HEK293 (cell line): ENCODE measurements around the gene HMGCLL1.

Experiments
- CTCF ChIA-PET: fragments of 350-600 bp; formaldehyde crosslinking; extraction: SDS; loops from one replicate; lab custom pipeline; 2021; ENCODE audit warnings: antibody characterized with exemption; lab: Yijun Ruan, JAX
- POLR2A ChIA-PET: fragments of 300-600 bp; formaldehyde crosslinking; extraction: SDS; loops from one replicate; lab custom pipeline; 2020; ENCODE audit warnings: antibody characterized with exemption, inconsistent platforms; lab: Yijun Ruan, JAX
- H3K27ac ChIP-seq: fragments of 200-500 bp; sonication (Bioruptor generic); 2 replicates; pipeline ENCODE4 v1.5.1; 2014; ENCODE audit warnings: low read depth, low read length, control low read depth, inconsistent platforms; ENCODE audit errors: extremely low read depth
- H3K36me3 ChIP-seq, 2 experiments: fragments of 200-500 bp in 1 of 2; sonication (Bioruptor generic) in 1 of 2; 1 replicate in 1 of 2; 2 replicates in 1 of 2; pipeline ENCODE4 v1.5.1; 2014 to 2017; ENCODE audit warnings: inconsistent platforms in 2 of 2, low read length in 2 of 2; ENCODE audit not compliant: control insufficient read depth in 2 of 2, insufficient read depth in 1 of 2
- H3K4me1 ChIP-seq: fragments of 200-500 bp; sonication (Bioruptor generic); 2 replicates; pipeline ENCODE4 v1.5.1; 2014; ENCODE audit warnings: mild to moderate bottlenecking, low read length, inconsistent platforms; ENCODE audit not compliant: control insufficient read depth, insufficient read depth
- H3K4me3 ChIP-seq: 2 replicates; pipeline ENCODE4 v1.5.1; 2011; ENCODE audit warnings: low read depth, mild to moderate bottlenecking, control low read depth, low read length, moderate library complexity
- H3K9me3 ChIP-seq: fragments of 200-500 bp; sonication (Bioruptor generic); 2 replicates; pipeline ENCODE4 v1.5.1; 2014; ENCODE audit warnings: low read depth, low read length, inconsistent platforms; ENCODE audit not compliant: control insufficient read depth, insufficient read depth
- SP7 ChIP-seq: fragments of 450-650 bp; formaldehyde crosslinking; IDR thresholded peaks from 2 replicates; pipeline ENCODE4 v1.5.1; 2016; ENCODE audit warnings: missing biosample characterization, missing genetic modification characterization
- ZBTB21 ChIP-seq: fragments of 450-650 bp; formaldehyde crosslinking; IDR thresholded peaks from 2 replicates; pipeline ENCODE4 v1.5.1; 2017; ENCODE audit warnings: missing biosample characterization, missing genetic modification characterization
- ZFP37 ChIP-seq: fragments of 450-650 bp; formaldehyde crosslinking; IDR thresholded peaks from 2 replicates; pipeline ENCODE4 v1.5.1; 2016; ENCODE audit warnings: missing biosample characterization, missing genetic modification characterization
- ZFP69B ChIP-seq: fragments of 450-650 bp; formaldehyde crosslinking; IDR thresholded peaks from 2 replicates; pipeline ENCODE4 v1.5.1; 2016; ENCODE audit warnings: missing biosample characterization, missing genetic modification characterization
- ZNF184 ChIP-seq: fragments of 450-650 bp; IDR thresholded peaks from 2 replicates; pipeline ENCODE4 v1.5.1; 2018; ENCODE audit warnings: missing biosample characterization, mild to moderate bottlenecking, missing genetic modification characterization
- ZNF394 ChIP-seq: fragments of 450-650 bp; formaldehyde crosslinking; IDR thresholded peaks from 2 replicates; pipeline ENCODE4 v1.5.1; 2016; ENCODE audit warnings: missing biosample characterization, missing genetic modification characterization, mild to moderate bottlenecking, moderate library complexity, borderline replicate concordance
- ZNF510 ChIP-seq: fragments of 450-650 bp; formaldehyde crosslinking; IDR thresholded peaks from 2 replicates; pipeline ENCODE4 v1.5.1; 2018; ENCODE audit warnings: mild to moderate bottlenecking, missing genetic modification characterization, missing biosample characterization; ENCODE audit not compliant: insufficient replicate concordance
- ZNF585B ChIP-seq: fragments of 450-650 bp; formaldehyde crosslinking; IDR thresholded peaks from 2 replicates; pipeline ENCODE4 v1.5.1; 2016; ENCODE audit warnings: missing biosample characterization, missing genetic modification characterization
- ZNF624 ChIP-seq: fragments of 450-650 bp; formaldehyde crosslinking; IDR thresholded peaks from 2 replicates; pipeline ENCODE4 v1.5.1; 2017; ENCODE audit warnings: missing biosample characterization, missing genetic modification characterization
- ZSCAN23 ChIP-seq: fragments of 450-650 bp; formaldehyde crosslinking; IDR thresholded peaks from 2 replicates; pipeline ENCODE4 v1.5.1; 2016; ENCODE audit warnings: missing biosample characterization, missing genetic modification characterization
- TF ChIP-seq, protein P1 (sequence below): fragments of 450-650 bp; IDR thresholded peaks from 2 replicates; pipeline ENCODE4 v1.5.1; 2018; ENCODE audit warnings: missing biosample characterization, missing genetic modification characterization
- TF ChIP-seq, protein P2 (sequence below): fragments of 450-650 bp; formaldehyde crosslinking; IDR thresholded peaks from 2 replicates; pipeline ENCODE4 v1.5.1; 2016; ENCODE audit warnings: missing biosample characterization, missing genetic modification characterization
- TF ChIP-seq, protein P3 (sequence below): fragments of 450-650 bp; IDR thresholded peaks from 2 replicates; pipeline ENCODE4 v1.5.1; 2018; ENCODE audit warnings: missing biosample characterization, mild to moderate bottlenecking, missing genetic modification characterization
- TF ChIP-seq, protein P4 (sequence below): fragments of 450-650 bp; formaldehyde crosslinking; IDR thresholded peaks from 2 replicates; pipeline ENCODE4 v1.5.1; 2016; ENCODE audit warnings: missing biosample characterization, missing genetic modification characterization, low read depth
- TF ChIP-seq, protein P5 (sequence below): fragments of 450-650 bp; formaldehyde crosslinking; IDR thresholded peaks from 2 replicates; pipeline ENCODE4 v1.5.1; 2016; ENCODE audit warnings: missing biosample characterization, missing genetic modification characterization, borderline replicate concordance
- TF ChIP-seq, protein P6 (sequence below): fragments of 450-650 bp; formaldehyde crosslinking; IDR thresholded peaks from 2 replicates; pipeline ENCODE4 v1.5.1; 2016; ENCODE audit warnings: missing biosample characterization, missing genetic modification characterization

The HMGCLL1 gene

DNA sequence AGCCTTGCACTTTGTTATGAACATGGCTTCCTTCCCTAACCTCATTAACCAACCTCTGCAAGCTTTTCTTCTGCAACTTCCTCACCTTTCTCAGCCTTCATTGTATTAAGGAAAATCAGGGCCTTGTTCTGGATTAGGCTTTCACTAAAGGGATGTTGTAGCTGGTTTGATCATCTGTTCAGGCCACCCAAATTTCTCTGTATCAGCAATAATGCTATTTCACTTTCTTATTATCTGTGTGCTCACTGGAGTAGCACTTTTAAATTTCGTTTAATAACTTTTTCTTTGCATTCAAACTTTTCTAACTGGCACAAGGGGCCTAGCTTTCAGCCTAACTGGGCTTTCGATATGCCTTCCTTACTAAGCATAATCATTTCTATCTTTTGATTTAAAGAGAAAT, 155.1 kb downstream of the HMGCLL1 start:
- CTCF ChIA-PET = interaction anchor here (0.7 to 1.7 kb wide), 4 partner anchors 22 to 147 kb away, joined by 3 to 5 read pairs (median 3); no protein-coding TSS in a partner anchor

DNA sequence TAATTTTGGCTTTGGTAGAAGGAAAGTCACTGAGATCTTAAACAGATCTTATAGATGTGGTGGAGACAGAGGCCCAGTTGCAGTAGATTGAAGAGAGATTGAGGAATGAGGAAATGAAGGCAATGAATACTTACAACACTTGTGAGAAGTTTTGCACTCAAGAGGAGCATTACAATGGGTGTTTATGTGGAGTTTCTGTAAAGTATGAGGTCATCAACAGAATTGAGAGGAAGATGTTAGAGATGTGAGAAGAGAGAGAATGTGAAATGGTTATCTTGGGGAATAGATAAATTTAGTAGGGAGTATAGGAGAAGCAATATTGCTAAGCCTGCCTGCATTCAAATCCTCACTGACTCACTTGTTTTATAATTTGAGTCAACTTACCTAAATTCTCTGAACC, 168.3 kb downstream of the HMGCLL1 start:
- POLR2A ChIA-PET = no interaction called here
- CTCF ChIA-PET = interaction anchor here (0.7 kb wide), 1 partner anchor 476 kb away, joined by 3 read pairs; no protein-coding TSS in a partner anchor

More for the DNA sequence above, 155.1 kb downstream of the HMGCLL1 start:
- no peaks in the 10 kb centered on the region for H3K9me3 ChIP-seq
- H3K27ac ChIP-seq = no peak overlapping the region
- POLR2A ChIA-PET = no interaction called here
- H3K4me3 ChIP-seq = no peak overlapping the region
- H3K4me1 ChIP-seq = no peaks in the 10 kb centered on the region
- TF ChIP-seq ZNF394 (tag by site-specific recombination) = no peak
- no peak for TF ChIP-seq ZNF585B (tag by site-specific recombination)
- TF ChIP-seq ZSCAN23 (tag by site-specific recombination) = no peak
- TF ChIP-seq SP7 (tag by site-specific recombination) = no peak
- TF ChIP-seq, protein P1, sequence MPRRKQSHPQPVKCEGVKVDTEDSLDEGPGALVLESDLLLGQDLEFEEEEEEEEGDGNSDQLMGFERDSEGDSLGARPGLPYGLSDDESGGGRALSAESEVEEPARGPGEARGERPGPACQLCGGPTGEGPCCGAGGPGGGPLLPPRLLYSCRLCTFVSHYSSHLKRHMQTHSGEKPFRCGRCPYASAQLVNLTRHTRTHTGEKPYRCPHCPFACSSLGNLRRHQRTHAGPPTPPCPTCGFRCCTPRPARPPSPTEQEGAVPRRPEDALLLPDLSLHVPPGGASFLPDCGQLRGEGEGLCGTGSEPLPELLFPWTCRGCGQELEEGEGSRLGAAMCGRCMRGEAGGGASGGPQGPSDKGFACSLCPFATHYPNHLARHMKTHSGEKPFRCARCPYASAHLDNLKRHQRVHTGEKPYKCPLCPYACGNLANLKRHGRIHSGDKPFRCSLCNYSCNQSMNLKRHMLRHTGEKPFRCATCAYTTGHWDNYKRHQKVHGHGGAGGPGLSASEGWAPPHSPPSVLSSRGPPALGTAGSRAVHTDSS = no peak
- TF ChIP-seq, protein P2, sequence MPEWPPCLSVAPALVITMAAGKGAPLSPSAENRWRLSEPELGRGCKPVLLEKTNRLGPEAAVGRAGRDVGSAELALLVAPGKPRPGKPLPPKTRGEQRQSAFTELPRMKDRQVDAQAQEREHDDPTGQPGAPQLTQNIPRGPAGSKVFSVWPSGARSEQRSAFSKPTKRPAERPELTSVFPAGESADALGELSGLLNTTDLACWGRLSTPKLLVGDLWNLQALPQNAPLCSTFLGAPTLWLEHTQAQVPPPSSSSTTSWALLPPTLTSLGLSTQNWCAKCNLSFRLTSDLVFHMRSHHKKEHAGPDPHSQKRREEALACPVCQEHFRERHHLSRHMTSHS (tag by site-specific recombination) = no peak
- TF ChIP-seq ZFP69B (tag by site-specific recombination) = no peak
- TF ChIP-seq ZNF184 = no peak
- TF ChIP-seq ZBTB21 (tag by site-specific recombination) = no peak
- TF ChIP-seq ZNF624 (tag by site-specific recombination) = no peak
- no peak for TF ChIP-seq ZFP37 (tag by site-specific recombination)
- TF ChIP-seq, protein P3, sequence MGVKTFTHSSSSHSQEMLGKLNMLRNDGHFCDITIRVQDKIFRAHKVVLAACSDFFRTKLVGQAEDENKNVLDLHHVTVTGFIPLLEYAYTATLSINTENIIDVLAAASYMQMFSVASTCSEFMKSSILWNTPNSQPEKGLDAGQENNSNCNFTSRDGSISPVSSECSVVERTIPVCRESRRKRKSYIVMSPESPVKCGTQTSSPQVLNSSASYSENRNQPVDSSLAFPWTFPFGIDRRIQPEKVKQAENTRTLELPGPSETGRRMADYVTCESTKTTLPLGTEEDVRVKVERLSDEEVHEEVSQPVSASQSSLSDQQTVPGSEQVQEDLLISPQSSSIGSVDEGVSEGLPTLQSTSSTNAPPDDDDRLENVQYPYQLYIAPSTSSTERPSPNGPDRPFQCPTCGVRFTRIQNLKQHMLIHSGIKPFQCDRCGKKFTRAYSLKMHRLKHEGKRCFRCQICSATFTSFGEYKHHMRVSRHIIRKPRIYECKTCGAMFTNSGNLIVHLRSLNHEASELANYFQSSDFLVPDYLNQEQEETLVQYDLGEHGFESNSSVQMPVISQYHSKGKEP (tag by site-specific recombination) = no peak
- no peak for TF ChIP-seq ZNF510 (tag by site-specific recombination)
- no peaks in the 10 kb centered on the region for H3K36me3 ChIP-seq

More for the DNA sequence above, 168.3 kb downstream of the HMGCLL1 start:
- Histone ChIP-seq H3K27ac (no peak overlapping the region), H3K4me1 (no peaks in the 10 kb centered on the region), H3K4me3 (no peak overlapping the region), H3K9me3 (no peaks in the 10 kb centered on the region), H3K36me3 (no peaks in the 10 kb centered on the region)
- TF ChIP-seq, protein P4, sequence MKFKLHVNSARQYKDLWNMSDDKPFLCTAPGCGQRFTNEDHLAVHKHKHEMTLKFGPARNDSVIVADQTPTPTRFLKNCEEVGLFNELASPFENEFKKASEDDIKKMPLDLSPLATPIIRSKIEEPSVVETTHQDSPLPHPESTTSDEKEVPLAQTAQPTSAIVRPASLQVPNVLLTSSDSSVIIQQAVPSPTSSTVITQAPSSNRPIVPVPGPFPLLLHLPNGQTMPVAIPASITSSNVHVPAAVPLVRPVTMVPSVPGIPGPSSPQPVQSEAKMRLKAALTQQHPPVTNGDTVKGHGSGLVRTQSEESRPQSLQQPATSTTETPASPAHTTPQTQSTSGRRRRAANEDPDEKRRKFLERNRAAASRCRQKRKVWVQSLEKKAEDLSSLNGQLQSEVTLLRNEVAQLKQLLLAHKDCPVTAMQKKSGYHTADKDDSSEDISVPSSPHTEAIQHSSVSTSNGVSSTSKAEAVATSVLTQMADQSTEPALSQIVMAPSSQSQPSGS (tag by site-specific recombination) = 0 out of 2 replicates have a peak, but pooled peaks have one; percentile 16
- TF ChIP-seq, protein P5, sequence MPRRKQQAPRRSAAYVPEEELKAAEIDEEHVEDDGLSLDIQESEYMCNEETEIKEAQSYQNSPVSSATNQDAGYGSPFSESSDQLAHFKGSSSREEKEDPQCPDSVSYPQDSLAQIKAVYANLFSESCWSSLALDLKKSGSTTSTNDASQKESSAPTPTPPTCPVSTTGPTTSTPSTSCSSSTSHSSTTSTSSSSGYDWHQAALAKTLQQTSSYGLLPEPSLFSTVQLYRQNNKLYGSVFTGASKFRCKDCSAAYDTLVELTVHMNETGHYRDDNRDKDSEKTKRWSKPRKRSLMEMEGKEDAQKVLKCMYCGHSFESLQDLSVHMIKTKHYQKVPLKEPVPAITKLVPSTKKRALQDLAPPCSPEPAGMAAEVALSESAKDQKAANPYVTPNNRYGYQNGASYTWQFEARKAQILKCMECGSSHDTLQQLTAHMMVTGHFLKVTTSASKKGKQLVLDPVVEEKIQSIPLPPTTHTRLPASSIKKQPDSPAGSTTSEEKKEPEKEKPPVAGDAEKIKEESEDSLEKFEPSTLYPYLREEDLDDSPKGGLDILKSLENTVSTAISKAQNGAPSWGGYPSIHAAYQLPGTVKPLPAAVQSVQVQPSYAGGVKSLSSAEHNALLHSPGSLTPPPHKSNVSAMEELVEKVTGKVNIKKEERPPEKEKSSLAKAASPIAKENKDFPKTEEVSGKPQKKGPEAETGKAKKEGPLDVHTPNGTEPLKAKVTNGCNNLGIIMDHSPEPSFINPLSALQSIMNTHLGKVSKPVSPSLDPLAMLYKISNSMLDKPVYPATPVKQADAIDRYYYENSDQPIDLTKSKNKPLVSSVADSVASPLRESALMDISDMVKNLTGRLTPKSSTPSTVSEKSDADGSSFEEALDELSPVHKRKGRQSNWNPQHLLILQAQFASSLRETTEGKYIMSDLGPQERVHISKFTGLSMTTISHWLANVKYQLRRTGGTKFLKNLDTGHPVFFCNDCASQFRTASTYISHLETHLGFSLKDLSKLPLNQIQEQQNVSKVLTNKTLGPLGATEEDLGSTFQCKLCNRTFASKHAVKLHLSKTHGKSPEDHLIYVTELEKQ (tag by site-specific recombination) = no peak
- TF ChIP-seq, protein P6, sequence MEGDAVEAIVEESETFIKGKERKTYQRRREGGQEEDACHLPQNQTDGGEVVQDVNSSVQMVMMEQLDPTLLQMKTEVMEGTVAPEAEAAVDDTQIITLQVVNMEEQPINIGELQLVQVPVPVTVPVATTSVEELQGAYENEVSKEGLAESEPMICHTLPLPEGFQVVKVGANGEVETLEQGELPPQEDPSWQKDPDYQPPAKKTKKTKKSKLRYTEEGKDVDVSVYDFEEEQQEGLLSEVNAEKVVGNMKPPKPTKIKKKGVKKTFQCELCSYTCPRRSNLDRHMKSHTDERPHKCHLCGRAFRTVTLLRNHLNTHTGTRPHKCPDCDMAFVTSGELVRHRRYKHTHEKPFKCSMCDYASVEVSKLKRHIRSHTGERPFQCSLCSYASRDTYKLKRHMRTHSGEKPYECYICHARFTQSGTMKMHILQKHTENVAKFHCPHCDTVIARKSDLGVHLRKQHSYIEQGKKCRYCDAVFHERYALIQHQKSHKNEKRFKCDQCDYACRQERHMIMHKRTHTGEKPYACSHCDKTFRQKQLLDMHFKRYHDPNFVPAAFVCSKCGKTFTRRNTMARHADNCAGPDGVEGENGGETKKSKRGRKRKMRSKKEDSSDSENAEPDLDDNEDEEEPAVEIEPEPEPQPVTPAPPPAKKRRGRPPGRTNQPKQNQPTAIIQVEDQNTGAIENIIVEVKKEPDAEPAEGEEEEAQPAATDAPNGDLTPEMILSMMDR (tag by site-specific recombination) = no peak
